WERI-Rb-1 (cell line): ENCODE data around the gene POC1B.

Experiments used
- DNase-seq: peaks from one replicate; pipeline ENCODE4 v3.0.0-alpha.2; 2020
- H3K27ac ChIP-seq: fragments of 250-450 bp; sonication (Bioruptor Pico); 2 replicates; pipeline ENCODE4 v1.5.1; 2020; ENCODE audit warnings: mild to moderate bottlenecking, moderate library complexity
- H3K27me3 ChIP-seq: fragments of 250-450 bp; sonication (Bioruptor Pico); 2 replicates; pipeline ENCODE4 v1.5.1; 2021; ENCODE audit warnings: mild to moderate bottlenecking, low read depth, moderate library complexity; ENCODE audit not compliant: insufficient read depth, severe bottlenecking
- H3K36me3 ChIP-seq: fragments of 250-450 bp; sonication (Bioruptor Pico); 2 replicates; pipeline ENCODE4 v1.5.1; 2020; ENCODE audit warnings: mild to moderate bottlenecking, moderate library complexity
- H3K4me3 ChIP-seq: 2 replicates; pipeline ENCODE4 v1.5.1; 2011; ENCODE audit warnings: low read depth, mild to moderate bottlenecking, control low read depth, low read length
- H3K9me3 ChIP-seq: fragments of 250-450 bp; sonication (Bioruptor Pico); 2 replicates; pipeline ENCODE4 v1.5.1; 2021; ENCODE audit warnings: mild to moderate bottlenecking, moderate library complexity; ENCODE audit not compliant: severe bottlenecking
- CTCF ChIP-seq: IDR thresholded peaks from 2 replicates; pipeline ENCODE4 v1.5.1; 2011; ENCODE audit warnings: low read depth, mild to moderate bottlenecking, control low read depth, inconsistent platforms, low read length

The POC1B gene

GRCh38 chr12:89437231-89437630, 88.6 kb downstream of the POC1B start:
- Histone ChIP-seq H3K9me3 (no peaks in the 10 kb centered on the region), H3K4me3 (no peak overlapping the region), H3K27me3 (no peaks in the 10 kb centered on the region), H3K27ac (no peak overlapping the region), H3K36me3 (no peaks in the 10 kb centered on the region)
- no peak for DNase-seq
- no peak for TF ChIP-seq CTCF

- DNase-seq: no peak
These were observed 89.8 kb downstream of the POC1B start for GRCh38 chr12:89436062-89436461.

GRCh38 chr12:89433634-89434033, 92.2 kb downstream of the POC1B start:
- TF ChIP-seq CTCF: no peak
- Histone ChIP-seq H3K27ac (no peak overlapping the region), H3K4me3 (no peak overlapping the region), H3K9me3 (no peaks in the 10 kb centered on the region), H3K27me3 (no peaks in the 10 kb centered on the region), H3K36me3 (no peaks in the 10 kb centered on the region)
- DNase-seq: no peak

More at GRCh38 chr12:89436062-89436461, 89.8 kb downstream of the POC1B start:
- Histone ChIP-seq H3K9me3 (no peaks in the 10 kb centered on the region), H3K27me3 (no peaks in the 10 kb centered on the region), H3K27ac (no peak overlapping the region), H3K4me3 (no peak overlapping the region), H3K36me3 (no peaks in the 10 kb centered on the region)
- TF ChIP-seq CTCF: no peak

GRCh38 chr12:89432396-89432795, 93.5 kb downstream of the POC1B start:
- H3K27me3 ChIP-seq: no peaks in the 10 kb centered on the region
- H3K9me3 ChIP-seq: no peaks in the 10 kb centered on the region
- TF ChIP-seq CTCF: no peak
- no peak for DNase-seq
- no peak overlapping the region for H3K27ac ChIP-seq
- H3K36me3 ChIP-seq: no peaks in the 10 kb centered on the region
- no peak overlapping the region for H3K4me3 ChIP-seq

GRCh38 chr12:89429528-89429927, 96.3 kb downstream of the POC1B start:
- Histone ChIP-seq H3K4me3 (no peak overlapping the region), H3K9me3 (no peaks in the 10 kb centered on the region), H3K36me3 (no peaks in the 10 kb centered on the region), H3K27ac (no peak overlapping the region), H3K27me3 (no peaks in the 10 kb centered on the region)
- DNase-seq: no peak
- TF ChIP-seq CTCF: no peak

GRCh38 chr12:89427508-89428156, 98.2 kb downstream of the POC1B start:
- no peaks in the 10 kb centered on the region for H3K9me3 ChIP-seq
- no peaks in the 10 kb centered on the region for H3K27me3 ChIP-seq
- H3K27ac ChIP-seq: no peak overlapping the region
- no peak for TF ChIP-seq CTCF
- no peak for DNase-seq
- H3K36me3 ChIP-seq: no peaks in the 10 kb centered on the region
- no peak overlapping the region for H3K4me3 ChIP-seq
